ENCODE results near the gene SHC3.

SHC3 gene

GRCh38 chr9:89052470-89053097 is 126.0 kb downstream of the SHC3 start:
- DNase-seq (ENCODE audit: low spot score) = no peak

- no peak for DNase-seq (ENCODE audit: low spot score)
Observed at GRCh38 chr9:89051421-89052025, 127.1 kb downstream of the SHC3 start.

- no peak for DNase-seq (ENCODE audit: low spot score)
Observed at GRCh38 chr9:89049646-89050045, 129.0 kb downstream of the SHC3 start.

DNA sequence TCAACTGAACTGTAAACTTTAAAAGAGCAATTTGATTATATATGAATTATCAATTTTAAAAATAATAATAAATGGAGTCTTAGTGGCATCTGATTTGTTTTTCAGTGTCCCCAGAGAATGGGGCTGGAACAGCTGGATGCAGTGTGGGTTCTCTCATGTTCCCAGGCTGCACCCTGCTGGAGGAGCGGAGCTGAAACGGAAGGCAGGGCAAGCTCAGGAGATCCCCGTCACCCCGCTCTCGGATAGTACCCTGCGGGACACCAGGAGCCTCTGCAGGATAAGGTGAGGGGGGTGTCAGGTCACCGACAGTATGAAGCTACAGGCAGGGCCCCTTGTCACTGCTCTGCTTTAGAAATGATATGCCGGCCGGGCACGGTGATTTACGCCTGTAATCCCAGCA is 130.0 kb downstream of the SHC3 start:
- no peak for DNase-seq (ENCODE audit: low spot score)

DNA sequence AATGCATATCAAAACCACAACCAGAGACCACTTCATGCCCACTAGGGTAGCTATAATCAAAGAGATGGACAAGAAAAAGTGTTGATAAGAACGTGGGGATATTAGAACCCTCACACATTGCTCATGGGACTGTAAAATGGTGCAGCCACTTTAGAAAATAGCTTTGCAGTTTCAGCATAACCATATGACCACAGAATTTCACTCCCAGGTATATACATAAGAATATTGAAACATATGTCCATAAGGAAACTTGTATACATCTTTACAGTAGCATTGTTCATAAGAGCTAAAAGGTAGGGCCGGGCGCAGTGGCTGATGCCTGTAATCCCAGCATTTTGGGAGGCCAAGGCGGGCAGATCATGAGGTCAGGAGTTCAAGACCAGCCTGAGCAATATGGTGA is 131.0 kb downstream of the SHC3 start:
- no peak for DNase-seq (ENCODE audit: low spot score)

- DNase-seq (ENCODE audit: low spot score) = no peak
Observed at GRCh38 chr9:89046832-89047231, 131.8 kb downstream of the SHC3 start.

DNA sequence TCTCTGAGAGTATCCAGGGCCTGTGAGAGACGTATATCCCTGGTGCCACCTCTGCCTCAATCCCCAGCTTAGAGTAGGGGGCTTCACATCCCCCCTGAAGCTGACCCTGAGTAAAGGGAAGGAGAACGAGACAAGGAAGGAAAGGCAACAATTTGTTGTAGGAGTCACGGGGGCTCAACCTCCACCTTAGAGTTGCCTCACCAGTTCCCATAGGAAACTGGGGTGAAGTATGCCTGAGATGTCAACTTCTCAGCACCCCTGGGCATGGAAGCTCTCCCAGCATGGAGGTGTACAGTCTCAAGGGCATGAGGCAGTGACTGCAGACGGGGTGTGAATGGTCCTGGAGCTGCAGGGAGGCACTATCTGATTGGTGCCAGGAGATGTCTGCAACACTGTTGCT is 133.7 kb downstream of the SHC3 start:
- no peak for DNase-seq (ENCODE audit: low spot score)

DNA sequence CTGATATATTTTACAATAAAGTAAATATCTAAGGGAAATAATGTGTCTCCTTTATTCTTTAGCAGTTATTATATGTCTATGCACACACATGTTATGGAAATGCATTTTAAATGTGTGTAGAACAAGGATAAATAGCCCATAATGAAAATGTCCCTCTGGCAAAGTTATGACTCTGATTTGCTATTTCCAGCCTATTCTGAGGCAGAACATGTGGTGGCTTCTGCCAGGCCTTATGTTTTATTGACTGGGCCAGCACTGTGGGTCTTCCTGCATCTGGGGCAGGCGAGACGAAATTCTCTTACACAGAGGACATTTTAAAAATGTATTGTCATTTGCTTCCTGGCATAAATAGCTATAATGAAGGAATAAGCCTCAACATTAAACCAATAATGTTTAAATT is 134.5 kb downstream of the SHC3 start:
- DNase-seq (ENCODE audit: low spot score) = no peak

GRCh38 chr9:89042984-89043383 is 135.6 kb downstream of the SHC3 start:
- DNase-seq (ENCODE audit: low spot score) = no peak

DNA sequence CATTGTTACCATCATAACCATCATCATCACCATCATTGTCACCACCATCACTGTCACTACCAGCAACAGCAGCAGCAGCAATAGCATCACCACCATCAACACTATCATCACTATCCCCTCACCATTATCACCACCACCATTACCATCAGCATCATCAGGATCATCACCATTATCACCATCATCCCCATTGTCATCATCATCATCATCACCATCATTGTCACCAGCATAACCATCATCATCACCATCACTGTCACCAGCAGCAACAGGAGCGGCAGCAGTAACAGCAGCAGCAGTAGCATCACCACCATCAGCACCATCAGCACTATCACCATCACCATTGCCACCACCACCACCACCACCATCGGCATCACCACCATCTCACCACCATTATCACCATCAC is 139.0 kb downstream of the SHC3 start:
- DNase-seq (ENCODE audit: low spot score) = no peak

DNA sequence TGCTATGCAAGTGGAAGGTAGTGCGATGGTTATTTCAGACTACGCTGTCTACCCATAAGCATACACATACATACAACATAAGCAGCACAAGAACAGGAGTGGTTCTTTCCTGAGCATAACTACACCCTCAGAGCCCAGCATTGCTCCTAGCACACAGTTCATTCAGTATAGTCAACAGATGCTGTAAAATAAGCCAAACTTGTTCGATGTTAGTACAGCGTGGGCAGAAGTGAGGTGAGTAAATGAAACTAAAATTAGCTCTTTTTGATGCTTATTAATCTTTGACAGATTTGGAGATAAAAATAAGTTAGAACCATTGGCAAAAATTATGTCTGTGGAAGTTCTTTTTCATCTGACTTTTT is 139.5 kb downstream of the SHC3 start:
- no peak for DNase-seq (ENCODE audit: low spot score)

DNA sequence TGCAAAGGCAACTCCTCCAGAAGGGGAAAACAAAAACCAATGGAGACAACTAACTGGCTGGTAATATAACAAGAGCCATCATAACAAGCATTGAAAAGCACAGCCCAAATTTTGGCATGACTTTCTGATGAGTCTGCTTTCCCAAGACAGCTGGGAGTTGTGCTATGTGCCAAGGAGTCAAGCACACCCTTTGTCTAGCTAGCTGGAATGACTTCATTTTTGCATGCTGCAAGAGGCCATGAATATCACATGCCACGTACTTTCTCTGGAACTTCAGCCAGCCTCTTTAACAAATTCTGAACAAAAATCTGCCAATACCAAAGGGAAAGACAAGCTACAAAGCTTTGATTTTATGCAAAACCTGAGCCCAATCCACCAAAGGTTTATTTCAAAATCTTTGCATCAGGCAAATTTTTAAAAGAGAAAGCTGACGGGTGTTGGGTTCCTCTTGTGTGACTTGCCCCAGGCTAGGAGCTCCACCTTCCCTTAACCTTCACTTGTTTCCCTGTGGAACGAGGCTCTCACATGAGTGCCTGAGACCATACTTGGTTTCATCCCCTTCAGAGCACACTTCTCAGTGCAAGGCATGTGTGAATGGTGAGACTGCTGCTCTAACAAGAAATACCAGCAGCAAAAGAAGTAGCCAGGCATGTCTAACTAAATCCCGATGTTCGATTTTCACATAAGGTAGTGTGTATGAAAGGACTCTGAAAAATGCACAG is 140.1 kb downstream of the SHC3 start:
- DNase-seq (ENCODE audit: low spot score) = no peak

- no peak for DNase-seq (ENCODE audit: low spot score)
Observed at GRCh38 chr9:89037891-89038290, 140.7 kb downstream of the SHC3 start.

DNA sequence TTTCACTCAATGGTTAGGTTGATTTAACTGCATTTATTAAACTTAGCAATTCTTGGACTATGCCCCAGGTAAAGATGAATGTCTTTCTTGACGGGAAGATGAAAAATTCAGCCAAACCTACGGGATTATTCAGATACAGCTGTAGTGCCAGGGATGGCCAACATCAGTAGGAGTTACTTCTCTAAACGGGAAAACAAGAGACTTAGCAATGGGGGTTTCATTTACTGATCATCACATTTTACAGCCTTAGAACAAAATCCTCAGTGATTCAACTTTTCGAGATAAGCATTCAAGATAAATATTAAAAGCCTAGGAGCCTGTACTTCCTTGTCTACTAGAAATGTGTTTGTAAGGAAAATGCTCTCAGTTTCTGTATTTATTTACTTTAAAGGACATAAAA is 141.3 kb downstream of the SHC3 start:
- no peak for DNase-seq (ENCODE audit: low spot score)

- no peak for DNase-seq (ENCODE audit: low spot score)
Observed at GRCh38 chr9:89036891-89037290, 141.7 kb downstream of the SHC3 start.

DNA sequence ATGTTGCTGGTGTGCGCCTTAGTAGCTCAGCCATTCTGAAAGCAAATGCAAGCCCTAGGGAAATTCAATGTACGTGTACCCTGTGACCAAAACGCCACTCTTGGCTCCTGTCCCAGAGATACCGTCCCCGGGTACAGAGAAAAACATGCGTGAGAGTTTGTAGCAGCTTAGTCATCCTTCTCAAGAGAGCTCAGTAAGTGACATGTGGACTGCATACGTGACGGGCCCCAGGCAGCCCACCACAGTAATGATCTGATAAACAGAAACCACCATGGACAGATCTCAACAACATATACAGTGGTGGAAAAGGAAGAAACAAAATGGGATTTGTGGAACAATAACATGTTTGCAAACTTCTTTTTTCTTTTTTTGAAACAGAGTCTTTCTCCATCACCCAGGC is 142.2 kb downstream of the SHC3 start:
- DNase-seq (ENCODE audit: low spot score) = no peak

DNA sequence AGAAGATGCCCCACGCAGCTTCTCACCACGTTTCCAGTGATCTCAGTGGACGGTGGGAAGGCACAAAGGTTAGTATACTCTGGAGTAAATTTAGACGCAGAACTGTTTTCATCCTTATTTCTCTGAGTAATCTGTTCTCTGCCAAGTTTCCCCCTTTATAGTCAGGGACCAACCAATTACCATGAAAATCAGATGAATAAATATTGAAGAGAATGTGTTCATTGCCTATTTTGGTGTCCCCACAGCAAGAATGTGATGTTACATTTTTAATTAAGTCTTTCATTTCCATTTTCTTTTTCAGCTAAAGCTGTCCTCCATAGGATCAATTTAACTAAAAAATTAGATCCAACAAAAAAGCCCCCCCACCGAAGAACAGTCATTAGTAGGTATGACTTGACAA is 146.0 kb downstream of the SHC3 start:
- DNase-seq (ENCODE audit: low spot score) = no peak

DNA sequence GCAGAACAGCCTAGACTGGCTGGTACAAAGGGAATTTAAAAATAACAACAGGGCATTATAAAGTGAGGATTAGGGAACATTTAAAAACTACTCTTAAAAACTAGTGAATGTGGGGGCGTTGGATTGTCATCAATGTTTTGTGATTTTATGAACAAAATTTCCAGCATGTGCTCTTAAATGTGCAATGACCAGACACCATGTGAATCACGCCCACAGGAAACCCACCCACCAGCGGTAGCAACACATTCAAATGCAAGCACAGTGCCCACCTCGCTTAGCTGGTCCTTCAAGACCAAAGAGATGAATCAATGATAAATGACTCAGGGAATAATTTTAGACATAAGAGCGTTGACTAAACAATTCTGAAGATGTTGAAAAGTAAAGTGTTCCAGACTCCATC is 146.4 kb downstream of the SHC3 start:
- no peak for DNase-seq (ENCODE audit: low spot score)

DNA sequence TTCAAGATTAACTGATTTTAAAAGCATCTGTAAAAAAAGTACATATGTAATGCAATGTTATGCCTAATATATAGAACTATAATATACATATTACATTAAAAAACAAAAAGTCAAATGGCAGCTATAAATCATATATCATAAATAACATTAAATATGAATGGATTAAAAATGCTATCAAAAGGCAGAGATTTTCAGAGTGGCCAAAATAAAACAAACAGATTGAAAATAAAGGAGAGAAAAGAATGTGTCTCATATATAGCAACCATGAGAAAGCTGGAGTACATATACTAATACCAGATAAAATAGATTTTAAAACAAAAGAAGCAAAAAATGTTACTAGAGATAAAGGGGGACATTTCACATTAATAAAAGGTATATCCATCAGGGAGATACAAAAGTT is 148.8 kb downstream of the SHC3 start:
- DNase-seq (ENCODE audit: low spot score) = no peak

DNA sequence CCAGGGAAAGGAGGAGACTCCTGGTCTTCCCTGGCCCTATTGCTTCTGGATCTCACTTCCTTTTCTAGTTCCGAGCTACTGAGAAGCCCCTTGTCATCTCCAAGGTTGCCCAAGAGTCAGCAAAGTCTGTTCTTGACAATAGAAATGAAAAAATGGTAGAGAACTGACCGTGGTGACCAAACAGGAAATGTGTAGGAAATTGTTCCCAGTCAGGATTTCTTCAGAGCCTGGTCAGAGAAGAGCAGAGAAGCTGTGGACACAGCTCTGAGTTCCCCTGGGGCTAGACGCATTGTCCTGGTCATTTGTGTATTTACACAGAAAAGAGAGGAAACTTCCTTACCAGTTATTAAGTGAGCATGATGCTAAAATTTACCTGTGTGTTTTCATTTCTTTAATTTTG is 151.7 kb downstream of the SHC3 start:
- DNase-seq (ENCODE audit: low spot score) = no peak

DNA sequence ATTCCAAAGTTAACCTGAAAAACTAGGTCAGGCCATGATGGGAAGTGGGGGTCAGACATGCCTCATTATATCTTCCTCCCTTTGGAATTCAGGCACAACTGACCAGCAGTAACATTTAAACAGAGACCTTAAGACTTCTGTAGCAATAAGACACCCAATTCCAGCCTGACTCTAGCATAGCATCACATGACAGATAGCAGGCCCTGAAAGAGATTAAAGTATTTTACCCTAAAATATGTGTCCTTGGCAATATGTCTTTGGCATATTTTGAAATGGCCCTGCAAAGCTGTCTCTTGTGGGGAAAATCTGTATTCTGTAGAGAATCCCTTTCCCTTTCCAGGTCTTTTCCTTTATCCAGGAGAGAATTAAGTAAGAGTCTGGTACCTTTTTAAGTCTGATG is 153.1 kb downstream of the SHC3 start:
- DNase-seq (ENCODE audit: low spot score) = no peak

DNA sequence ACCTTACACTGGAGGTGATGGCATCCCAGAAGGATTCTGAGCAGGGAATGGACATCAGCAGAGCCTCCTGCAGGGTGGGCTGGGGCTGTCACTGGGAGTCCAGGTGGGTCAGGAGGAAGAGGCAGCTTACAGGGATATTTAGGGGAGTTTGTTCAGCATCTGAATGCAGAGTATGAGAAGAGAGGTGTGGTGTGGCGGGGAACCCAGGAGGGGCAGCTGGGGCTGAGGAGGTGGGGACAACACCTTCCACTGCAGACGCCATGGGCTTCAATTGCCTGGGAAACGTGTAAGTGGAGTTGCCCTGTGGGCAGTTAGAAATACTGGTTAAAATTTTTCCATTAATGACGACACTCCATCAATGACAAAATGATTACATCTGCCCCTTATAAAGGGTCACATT is 153.9 kb downstream of the SHC3 start:
- DNase-seq (ENCODE audit: low spot score) = no peak

DNA sequence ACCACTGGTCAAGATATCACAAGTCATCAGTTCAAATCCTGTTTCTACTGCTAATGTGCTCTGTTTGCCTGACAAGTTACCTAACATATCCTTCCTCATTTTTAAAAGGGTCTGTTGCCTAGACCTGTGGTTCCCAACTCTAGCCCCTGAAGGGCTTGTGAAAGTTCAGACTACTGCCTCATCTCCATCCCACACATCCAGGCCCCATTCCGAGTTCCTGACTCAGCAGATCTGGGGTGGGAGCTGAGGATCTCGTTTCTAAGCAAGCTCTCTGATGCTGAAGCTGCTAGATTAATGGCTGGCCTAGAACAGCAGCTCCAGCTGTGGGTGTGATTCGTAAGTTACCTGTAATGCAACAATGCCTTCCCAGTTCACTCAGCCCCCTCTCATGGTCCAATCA is 154.9 kb downstream of the SHC3 start:
- DNase-seq (ENCODE audit: low spot score) = no peak

DNA sequence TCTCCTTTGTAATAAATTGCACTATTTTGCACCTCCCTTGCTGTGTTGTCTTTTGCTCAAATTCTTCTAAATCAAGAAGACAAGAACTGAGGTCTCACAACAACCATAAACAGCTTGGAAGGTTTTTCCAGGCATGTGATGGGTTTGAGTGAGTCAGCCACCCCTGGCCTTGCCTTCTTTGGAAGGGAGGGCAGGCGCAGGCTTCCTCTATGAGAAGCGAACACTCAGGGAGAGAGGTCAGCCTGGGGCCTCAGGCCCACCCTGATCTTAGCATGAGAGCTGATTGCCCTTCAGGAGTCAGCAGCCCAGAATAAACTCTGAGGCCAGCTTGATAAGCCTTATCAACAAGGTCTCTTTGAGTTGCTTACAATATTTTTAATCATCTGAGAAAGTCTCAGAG is 155.7 kb downstream of the SHC3 start:
- DNase-seq (ENCODE audit: low spot score) = no peak
